Measurements from ENCODE around the gene DNPH1. TPM values are rescaled to one million over a fixed set of nuclear protein-coding genes. Genes with fewer than 3 reads are reported as not detected.
A peak's percentile ranks its signal among the peaks of the same experiment; 100 is the strongest.

DNPH1 gene
- total RNA-seq, 1 experiment from 2014 or later = 47.0 TPM

- no peak overlapping the region for H2BK15ac ChIP-seq (ENCODE audit: low read depth, low read length)
- Mint-ChIP-seq H3K27ac (peak overlapping the region in 2 of 3 experiments; percentile 13 to 24; a peak in 2 of 7 replicates), H3K9me3 (no peaks in the 10 kb centered on the region), H3K4me3 (no peak overlapping the region), H3K36me3 (ENCODE audit: insufficient read depth in 1 of 3, low read depth in 3 of 3) (peaks cover 4 to 26% (median 22%) of the 10 kb centered on the region in 3 experiments; a peak in 5 of 7 replicates), H3K4me1 (peaks cover 0 to 1% of the 10 kb centered on the region in 2 experiments; a peak in 2 of 4 replicates), H3K27me3 (ENCODE audit: low read depth) (no peaks in the 10 kb centered on the region)
- no peaks in the 10 kb centered on the region for H3K27me3 ChIP-seq (ENCODE audit: insufficient read depth, low read length)
- no peak overlapping the region for H4K91ac ChIP-seq (ENCODE audit: insufficient read length, low read depth, low read length)
- H3K79me2 ChIP-seq (ENCODE audit: insufficient read depth, low read length) = no peaks in the 10 kb centered on the region
- H3K4me2 ChIP-seq (ENCODE audit: insufficient read depth, insufficient read length, low read length) = no peak overlapping the region
- H2AK5ac ChIP-seq (ENCODE audit: insufficient read length, low read length) = no peak overlapping the region
- H4K5ac ChIP-seq (ENCODE audit: insufficient read length, low read depth, low read length) = no peak overlapping the region
- no peak overlapping the region for H3K18ac ChIP-seq (ENCODE audit: insufficient read length, low read depth, low read length)
- H3K23me2 ChIP-seq (ENCODE audit: insufficient read length, low read depth, low read length, poor library complexity, severe bottlenecking) = no peaks in the 10 kb centered on the region
- TF ChIP-seq CTCF (conservative IDR thresholded peaks at IDR 0.05) = no peak
- H3K79me1 ChIP-seq (ENCODE audit: insufficient read depth, low read depth, low read length, poor library complexity, severe bottlenecking) = no peaks in the 10 kb centered on the region
- no peaks in the 10 kb centered on the region for H3K9me3 ChIP-seq (ENCODE audit: control insufficient read depth, low read depth, low read length)
- no peak overlapping the region for H3K27ac ChIP-seq (ENCODE audit: insufficient read length, low read depth, low read length)
- no peak overlapping the region for H2BK5ac ChIP-seq (ENCODE audit: insufficient read length, low read length)
- no peak overlapping the region for H3K23ac ChIP-seq (ENCODE audit: insufficient read length, low read depth, low read length)
- DNase-seq = no peak
- no peak overlapping the region for H3K4ac ChIP-seq (ENCODE audit: low read depth, low read length)
- H4K8ac ChIP-seq (replicated peaks; ENCODE audit: insufficient read length, low read depth, low read length) = no peak overlapping the region
- H3K56ac ChIP-seq (ENCODE audit: insufficient read length, low read depth, low read length) = no peak overlapping the region
- no peak overlapping the region for H2BK120ac ChIP-seq (ENCODE audit: low read depth, low read length, poor library complexity, severe bottlenecking)
- H2BK12ac ChIP-seq (ENCODE audit: insufficient read length, low read depth, low read length) = no peak overlapping the region
- no peak overlapping the region for H3K14ac ChIP-seq (ENCODE audit: insufficient read depth, low read length)
- H3T11ph ChIP-seq (ENCODE audit: low read length) = no peak overlapping the region
- no peak overlapping the region for H3K9ac ChIP-seq (ENCODE audit: extremely low read depth, insufficient read length, low read length)
- H4K20me1 ChIP-seq (ENCODE audit: control insufficient read depth, insufficient read depth, insufficient read length) = no peaks in the 10 kb centered on the region
- H2BK20ac ChIP-seq (ENCODE audit: low read depth, low read length, poor library complexity, severe bottlenecking) = no peak overlapping the region
- no peak overlapping the region for H2AFZ ChIP-seq (ENCODE audit: low read length)
- no peaks in the 10 kb centered on the region for H3K4me1 ChIP-seq (ENCODE audit: insufficient read depth, low read length)
- no CpG with 5 or more reads among the region's 10 CpGs for WGBS (ENCODE audit: extremely low coverage, insufficient read length, low lambda C conversion rate)
Observed at GRCh38 chr6:43188426-43188825, 40.9 kb downstream of the DNPH1 start.
